ENCODE measurements around the gene ZNRF3.
"Not testable (repeated sequence)": the region's sequence is repeated elsewhere in the genome, so short reads cannot be mapped to it uniquely, and the experiment has no call there.

The ZNRF3 gene

DNA sequence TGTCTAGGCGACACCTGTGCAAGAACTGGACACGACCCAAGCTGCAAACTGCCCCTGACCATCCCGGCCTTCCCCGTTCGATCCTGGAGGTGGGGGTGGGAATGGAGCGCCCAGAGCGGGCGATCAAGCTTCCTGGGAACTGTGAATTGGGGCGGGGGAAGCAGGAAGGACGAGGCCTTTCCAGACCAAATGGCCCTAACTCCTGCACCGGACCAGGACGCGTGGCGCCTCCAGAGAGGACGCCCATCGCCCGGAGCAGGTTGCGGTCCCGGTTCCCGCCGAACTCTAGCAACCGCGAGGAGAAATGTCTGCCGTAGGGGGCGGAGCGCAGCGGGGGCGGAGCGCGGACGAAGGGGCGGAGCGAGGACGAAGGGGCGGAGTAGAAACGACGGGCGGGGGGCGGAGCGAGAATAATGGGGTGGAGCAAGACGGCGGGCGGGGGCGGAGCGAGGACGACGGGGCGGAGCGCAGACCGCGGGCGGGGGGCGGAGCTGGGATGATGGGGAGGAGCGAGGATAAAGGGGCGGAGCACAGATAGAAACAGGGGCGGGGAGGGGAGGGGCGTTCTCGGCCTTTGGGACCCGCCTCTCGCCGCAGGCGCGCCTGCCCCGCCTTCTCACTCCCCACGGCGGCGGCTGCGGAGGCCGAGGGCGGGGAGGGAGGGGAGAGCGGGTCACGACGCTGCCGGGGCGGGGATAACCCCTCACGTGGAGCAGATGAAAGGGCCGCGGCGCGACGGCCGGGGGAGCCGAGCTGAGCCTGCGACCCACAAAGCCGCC, at the start of gene ZNRF3:
TSS of gene ZNRF3 (plus strand) at position 695 of the 779 bp plus-strand sequence. CDS start 195 bp downstream, outside the sequence.
- DNase-seq = peak; percentile 61

DNA sequence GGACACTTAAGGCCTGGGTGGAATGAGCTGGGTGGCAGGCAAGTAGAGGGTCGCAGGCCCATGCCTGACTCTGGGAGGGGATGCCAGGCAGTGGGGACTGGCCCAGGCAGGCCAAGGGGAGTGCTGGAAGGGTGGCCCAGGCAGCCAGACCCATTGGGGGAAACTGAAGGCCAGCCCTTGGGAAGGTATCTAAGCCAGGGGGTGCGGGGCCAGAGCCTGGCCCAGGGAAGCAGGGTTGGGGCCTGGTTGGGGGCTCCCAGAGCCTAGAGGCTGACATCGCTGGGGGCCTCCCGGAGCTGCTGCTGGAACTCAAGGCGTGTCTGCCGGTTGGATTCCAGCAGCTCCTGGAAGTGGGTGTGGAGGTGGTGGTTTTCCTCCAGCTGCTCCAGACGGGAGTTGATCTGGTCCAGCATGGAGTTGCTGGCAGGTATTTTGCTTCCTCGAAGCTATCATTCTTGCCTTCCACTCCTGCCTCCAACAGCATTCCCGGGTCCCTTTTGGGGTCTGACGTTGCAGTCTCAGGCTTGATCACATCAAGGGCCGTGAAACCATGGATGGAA, 47.7 kb upstream of the ZNRF3 start:
- DNase-seq = no peak

DNA sequence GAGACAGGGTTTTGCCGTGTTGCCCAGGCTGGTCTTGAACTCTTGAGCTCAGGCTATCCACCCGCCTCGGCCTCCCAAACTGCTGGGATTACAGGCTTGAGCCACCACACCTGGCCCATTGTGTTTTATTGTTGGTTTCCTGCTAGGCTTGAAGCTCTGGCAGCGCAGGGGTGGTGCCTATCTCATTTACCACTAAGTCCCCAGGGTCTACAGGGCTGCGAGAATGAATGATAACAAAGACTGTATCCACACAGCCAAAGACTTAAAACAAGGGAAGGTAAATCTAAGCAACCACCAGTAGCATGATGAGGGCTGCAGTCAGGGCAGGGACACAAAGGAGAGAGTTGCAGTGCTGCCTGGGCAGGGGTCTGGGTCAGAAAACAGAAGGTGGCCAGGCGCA, 45.7 kb upstream of the ZNRF3 start:
- no peak for DNase-seq

DNA sequence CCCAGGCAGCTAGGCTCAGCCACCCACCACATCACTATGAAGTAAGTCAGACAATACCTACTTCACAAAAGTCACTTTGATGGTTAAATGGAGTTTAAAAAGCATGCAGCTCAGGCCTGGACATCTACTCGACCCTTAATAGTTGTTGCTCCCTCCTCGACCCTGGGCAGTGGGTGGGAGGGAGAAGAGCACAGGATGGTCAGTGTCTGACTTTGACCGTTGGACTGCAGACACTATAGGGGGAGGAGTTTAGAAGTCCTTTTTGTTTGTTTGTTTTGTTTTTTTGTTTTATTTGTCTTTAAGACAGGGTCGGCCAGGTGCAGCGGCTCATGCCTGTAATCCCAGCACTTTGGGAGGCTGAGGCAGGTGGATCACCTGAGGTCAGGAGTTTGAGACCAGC, 44.4 kb upstream of the ZNRF3 start:
- no peak for DNase-seq

DNA sequence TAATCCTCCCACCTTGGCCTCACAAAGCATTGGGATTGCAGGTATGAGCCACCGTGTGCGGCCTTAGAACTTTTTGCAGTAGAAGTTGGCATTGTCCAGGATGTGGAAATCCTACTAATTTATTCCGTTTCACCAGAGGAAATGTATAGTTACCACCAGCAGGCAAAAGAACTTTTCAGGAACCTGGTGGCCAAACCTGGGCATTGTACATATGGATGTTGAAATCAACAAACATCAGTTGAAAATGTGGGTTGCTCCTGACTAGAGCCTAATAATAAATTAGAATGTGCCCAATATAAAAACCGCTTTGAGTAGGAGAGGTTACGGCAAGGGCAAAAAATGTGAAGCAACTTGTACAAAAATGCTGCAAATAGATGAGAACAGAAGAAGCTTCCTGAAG, 42.3 kb upstream of the ZNRF3 start:
- DNase-seq = no peak

DNA sequence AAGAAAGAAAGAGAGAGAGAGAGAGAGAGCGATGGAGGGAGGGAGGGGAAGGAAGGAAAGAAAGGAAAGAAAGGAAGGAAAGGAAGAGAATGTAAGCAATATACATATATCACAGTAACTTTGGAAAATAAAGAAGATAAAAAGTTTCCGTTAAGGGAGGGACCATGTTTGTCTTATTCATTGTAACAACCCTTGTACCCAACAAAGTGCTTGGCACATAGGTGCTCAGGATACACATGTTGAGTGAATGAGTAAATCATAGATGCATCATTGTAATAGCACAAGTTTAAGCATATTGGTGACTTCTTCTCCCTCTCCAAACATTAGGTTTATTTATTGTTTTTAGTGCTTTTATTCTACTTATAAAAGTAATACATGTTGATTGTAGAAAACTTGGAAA, 39.7 kb upstream of the ZNRF3 start:
- DNase-seq = no peak

DNA sequence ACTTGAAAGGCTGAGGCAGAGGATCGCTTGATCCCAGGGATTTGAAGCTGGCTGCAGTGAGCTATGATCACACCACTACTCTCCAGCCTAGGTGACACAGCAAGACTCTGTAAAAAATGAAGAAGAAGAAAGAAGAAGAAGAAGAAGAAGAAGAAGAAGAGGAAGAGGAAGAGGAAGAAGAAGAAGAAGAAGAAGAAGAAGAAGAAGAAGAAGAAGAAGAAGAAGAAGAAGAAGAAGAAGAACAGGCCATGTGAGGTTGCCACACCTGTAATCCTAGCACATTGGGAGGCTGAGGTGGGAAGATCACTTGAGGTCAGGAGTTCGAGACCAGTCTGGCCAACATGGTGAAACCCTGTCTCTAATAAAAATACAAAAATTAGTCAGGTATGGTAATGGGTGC, 39.1 kb upstream of the ZNRF3 start:
- not testable (repeated sequence) for DNase-seq

DNA sequence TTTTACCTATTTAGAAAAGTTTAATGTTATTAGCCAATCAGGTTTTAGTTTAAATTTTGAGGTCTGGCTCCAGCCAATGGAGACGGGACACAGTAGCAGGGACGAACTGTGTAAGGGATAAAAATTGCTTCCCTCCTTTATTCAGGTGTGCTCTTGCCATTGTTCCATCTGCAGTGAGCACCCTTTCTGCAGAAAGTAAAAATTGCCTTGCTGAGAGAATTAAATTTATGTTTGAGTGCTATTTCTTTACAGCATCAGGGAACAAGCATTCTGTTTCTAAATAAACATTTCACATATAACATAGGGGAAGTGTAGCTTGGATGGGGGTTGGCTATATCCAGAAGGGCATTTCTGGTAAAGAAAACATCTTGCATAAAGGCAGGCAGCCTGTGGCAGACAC, 36.4 kb upstream of the ZNRF3 start:
- no peak for DNase-seq

DNA sequence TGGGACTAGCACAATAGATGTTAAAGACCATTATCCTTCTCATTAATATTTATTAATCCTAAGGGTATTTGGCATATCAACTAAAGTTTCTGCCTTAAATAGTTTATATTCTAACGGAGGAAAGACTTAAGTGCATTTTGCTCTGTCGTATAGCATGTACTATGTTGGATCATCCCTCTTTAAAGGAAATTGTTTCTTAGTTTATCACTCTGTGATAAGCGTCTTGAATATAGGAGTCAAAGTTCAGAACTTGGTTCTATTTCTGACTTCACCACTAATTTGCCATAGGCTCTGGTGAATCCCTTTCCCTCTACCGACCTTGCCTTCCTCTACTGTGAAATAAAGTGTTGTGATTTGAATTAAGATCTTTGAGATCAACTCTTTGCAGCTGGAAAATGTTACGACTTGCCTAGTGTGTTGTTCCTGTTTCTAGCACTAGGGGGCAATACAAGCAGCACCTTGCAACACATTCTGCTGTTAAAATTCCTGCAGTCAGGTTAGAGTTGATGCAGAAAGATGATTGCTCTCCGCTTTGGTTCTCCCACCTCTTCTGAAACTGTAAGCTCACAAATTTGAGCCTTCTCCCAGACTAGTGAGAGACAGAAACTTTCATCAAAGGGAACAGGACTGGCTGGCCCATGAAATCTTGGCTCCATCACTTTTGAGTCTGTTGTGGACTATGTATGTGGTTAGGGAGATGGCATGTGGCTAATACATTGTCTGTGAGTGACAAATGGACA, 27.8 kb upstream of the ZNRF3 start:
- peak; percentile 12 for DNase-seq

DNA sequence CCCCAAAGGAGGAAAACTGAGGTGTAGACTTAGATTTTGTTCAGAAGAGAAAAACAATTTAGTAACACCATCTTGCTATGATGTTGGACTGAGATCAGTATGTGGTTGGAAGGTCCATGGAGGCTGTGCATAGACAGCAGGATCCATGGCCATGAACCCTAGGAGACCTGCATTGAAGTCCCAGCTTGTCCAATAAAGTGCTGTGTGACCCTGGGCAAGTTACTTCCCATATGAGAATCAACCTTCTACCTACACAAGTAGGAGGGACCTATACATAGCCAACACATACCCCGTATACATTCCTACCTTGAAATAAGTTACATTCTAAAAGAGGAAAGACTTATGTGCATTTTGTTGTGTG, 27.3 kb upstream of the ZNRF3 start:
- DNase-seq = no peak

DNA sequence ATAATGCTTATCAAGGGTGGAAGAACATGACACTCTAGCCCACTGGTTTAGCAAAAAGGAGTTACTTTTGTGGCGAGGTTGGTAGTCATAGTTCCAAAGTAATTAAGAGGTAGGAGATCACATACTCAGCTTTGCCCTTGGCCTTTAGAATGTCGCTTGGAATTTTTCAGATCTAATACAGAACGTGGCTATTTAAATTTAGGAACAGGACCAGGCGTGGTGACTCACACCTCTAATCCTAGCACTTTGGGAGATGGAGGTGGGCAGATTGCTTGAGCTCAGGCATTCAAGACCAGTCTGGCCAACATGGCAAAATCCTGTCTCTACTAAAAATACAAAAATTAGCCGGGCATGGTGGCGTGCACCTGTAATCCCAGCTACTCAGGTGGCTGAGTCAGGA, 26.1 kb upstream of the ZNRF3 start:
- DNase-seq = no peak

DNA sequence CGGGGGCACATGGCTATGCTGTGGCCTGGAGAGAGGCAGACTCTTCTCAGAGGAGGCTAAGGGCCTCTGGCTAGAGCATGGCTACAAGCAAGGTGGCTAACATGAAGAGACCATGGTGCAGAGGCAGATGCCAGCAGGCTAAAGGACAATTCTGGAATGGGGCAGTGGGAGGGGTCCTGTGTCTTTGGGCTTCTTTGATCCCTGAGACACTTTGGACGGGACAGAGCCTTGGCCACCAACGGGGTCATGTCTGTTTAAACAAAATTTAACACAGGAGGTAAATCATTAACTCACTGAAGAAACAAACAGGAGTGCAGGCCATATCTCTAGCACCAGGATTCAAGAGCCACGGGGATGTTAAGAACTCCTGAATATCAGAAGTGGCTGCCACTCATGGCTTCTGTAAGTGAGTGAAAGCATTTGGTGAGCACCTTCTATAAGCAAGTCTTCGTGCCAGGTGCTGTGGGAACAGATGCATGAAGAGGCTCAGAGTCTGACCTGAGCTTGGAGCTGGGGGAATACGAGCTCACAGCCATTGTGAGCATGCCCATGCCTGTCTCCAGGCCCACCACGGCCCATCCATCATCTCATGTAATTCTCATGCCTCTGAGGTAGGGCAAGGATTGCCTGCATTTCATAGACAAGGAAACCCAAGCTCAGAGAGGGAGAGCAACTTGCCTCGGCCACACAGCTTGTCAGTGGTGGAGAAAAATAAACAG, 18.3 kb upstream of the ZNRF3 start:
- DNase-seq = no peak

DNA sequence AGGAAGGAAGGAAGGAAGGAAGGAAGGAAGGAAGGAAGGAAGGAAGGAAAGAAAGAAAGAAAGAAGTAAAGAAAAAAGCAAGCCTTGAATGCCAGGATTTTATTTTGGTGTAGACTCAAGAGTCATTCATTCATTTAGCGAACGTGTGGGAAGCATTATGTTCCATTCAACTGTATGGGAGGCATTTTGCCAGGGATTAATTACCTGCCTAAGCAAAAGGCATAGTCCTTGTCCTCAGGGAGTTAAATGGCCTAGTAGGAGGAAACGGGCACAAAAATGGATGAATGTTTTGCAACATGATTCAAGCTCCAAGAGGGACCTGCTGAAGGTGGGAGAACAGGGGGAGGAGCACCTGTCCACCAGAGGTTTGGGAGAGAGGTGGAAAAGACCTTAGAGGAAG, 16.2 kb upstream of the ZNRF3 start:
- DNase-seq = no peak

DNA sequence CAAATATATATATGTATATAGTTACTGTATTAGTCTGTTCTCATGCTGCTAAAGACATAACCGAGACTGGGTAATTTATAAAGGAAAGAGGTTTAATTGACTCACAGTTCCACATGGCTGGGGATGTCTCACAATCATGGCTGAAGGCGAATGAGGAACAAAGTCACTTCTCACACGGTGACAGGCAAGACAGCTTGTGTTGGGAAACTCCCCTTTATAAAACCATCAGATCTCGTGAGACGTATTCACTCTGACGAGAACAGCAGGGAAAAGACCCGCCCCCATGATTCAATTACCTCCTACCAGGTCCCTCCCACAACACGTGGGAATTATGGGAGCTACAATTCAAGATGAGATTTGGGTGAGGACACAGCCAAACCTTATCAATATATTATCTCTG, 15.0 kb upstream of the ZNRF3 start:
- not testable (repeated sequence) for DNase-seq

DNA sequence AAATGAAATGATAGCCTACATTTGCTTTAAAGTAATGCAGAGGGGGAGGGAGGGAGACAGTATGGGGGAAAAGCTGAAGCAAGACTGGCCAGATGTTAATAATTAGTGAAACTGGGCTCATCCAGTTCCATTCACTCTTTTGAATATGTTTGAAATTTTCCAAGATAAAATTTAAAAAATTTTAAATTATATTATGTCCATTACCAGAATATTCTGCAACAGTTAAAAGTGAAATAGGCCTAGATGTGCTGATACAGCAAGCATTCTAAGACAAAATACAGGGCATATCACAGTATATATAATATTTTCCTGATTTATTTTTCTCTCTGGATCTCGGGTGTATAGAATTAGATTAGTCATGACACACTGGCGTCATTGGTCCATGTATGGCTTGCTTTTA, 13.6 kb upstream of the ZNRF3 start:
- no peak for DNase-seq

DNA sequence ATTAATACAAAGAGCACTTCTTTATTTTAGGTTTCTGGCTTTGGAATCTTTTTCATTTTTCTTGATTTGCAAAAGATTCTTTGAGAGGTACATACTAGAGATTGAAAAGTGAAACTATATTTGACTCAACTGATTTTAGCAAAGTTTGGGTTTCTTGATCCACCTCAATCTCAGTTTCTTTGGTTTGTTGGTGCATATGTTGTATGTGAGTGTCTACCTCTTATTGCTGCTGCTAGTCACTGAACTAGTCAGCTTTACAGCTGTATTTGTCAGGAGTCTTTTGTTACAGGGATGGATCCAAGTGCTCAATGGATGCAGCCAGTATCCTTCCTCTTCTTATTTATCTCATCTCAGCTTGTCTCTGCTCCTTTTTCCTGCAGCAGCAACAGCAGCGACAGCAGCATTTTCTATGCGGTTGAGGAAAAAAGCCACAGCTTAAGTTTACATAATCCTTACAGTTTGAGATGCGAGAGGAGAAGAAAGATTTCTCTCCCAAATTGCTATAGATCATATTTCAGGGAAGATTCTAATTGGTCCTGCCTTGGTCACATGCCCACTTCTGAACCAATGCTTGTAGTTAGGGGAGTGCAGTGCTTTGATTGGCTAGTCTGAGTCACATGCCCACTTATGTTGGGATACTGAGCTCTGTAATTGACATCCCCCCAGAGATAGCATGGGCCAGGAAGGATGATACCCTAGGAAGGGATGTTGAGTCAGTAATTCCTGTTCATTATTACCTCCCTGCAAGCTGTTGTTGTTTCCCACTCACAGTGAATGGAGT, 10.0 kb upstream of the ZNRF3 start:
- no peak for DNase-seq

DNA sequence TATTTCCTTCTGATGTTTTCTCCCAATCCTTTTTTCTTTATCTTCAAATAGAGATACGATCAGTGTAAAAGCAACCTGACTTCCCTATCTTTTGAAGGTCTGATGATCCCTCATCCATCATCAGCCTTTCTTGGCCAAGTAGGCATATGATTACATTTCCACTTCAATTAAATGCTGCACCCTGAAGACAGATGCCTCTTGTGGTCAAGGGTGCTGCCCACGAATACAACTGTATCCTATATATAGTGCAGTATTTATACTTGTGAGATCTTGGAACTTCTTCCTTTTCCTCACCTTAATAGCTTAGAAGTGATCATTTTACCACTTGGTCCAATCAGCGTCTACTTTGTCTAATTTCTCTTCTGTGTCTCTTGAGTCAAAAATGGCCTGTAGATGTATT, 9.3 kb upstream of the ZNRF3 start:
- no peak for DNase-seq

DNA sequence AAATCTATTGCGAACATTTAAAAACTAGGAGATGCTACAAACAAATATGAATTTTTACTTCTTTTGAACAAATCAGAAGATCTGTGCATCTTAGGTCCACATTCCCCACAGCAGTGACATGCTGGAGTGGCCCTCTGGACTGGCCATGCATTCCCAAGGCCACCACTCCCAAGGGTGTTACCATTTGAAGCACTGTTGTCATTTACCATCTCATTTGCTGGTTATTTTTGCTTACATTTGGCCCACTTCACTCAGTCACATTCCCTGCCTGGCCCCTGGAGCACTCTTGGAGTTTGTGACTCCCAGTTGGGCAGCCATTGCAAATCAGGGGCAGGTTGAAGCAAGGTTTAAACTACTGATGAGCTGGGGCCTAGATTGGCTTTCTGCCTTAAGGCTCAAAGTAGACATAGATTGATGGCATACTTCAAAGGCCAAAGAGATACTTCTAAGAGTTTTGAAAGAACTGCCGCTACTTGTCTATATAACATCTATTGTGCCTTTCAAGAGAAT, 8.5 kb upstream of the ZNRF3 start:
- no peak for DNase-seq

DNA sequence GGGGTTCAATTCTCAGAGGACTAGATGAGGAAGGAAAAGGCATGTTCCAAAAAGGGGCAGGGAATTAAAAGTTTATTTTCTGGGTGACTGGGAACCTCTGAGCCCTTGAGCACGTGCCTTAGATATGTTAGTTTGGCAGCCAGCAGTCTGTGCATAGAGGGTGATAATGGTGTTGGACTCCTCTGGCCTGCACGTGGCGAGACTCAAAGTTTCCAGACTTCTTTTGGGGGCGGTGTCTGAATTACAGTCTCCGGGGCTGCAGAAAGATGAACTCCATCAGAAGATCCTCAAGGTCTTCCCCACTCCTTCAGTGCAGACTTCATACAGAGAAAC, 861 bp upstream of the ZNRF3 start:
- DNase-seq = no peak

DNA sequence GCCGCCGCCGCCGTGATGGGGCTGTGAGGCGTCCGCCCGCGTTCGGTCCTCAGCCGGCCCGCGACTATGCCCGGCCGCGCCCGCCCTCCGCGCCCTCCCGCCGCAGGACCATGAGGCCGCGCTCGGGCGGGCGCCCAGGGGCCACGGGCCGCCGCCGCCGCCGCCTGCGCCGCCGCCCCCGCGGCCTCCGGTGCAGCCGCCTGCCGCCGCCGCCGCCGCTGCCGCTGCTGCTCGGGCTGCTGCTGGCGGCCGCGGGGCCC, 215 bp downstream of the ZNRF3 start:
- DNase-seq = no peak

DNA sequence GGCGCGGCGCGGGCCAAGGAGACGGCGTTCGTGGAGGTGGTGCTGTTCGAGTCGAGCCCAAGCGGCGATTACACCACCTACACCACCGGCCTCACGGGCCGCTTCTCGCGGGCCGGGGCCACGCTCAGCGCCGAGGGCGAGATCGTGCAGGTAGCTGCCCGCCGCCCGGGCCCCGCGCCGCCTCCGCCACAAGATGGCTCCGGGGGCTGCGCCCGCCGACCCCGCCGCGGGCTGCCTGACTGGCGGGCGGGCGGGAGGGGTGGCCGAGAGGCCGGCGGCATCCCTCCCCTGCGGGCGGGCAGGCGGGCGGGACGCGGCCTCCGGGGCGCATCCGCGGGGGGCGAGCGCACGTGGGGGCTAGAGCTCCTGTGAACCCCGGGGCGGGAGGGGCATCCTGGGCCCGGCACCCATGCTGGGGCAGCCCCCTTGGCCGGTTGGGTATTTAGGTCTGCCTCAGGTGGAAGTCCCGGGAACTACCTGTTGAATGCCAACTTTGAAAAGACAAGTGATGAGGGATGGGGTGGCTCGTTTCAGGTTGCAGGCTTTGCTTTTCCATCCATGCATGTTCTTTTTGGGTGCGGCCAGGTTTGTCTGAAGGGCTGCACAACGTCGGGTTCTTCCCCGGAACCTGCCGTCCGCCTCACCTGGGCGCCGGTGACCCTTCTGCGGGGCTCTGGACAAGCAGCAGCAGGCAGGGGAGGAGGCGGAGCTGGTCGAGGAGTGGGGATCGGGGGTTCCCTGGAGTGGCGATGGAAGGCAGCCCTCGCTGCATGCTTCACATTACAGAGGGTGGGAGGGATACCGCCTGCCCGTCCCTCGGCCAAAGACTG, 760 bp downstream of the ZNRF3 start:
- DNase-seq = no peak

DNA sequence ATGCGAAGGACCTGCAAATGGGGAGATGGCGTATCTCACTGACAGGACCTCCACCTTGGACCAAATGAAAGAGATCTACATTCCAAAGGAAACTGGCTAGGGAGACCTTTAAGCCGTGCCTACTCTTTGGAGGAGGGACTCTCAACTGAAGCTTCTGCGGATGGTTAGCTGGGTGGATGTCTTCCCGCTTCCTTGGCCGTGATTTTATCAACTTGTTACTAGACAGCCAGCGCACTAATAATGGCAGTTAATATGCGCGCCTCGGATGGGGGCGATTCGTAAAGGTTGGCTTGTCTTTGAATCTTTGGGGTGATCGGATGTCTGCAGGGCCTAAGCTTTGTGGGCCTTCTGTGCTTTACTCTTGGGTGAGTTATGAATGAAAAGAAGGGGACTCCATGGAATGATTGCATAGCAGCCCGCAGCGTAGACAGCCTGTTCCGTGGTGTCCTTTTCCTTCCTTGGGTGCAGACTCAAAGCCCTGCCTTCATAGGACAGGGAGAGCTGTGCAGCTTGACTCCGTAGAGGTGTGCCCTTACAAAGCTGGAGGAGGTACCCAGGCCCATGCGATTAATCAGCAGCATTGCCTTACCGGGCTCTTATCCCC, 1.5 kb downstream of the ZNRF3 start:
- no peak for DNase-seq
